ENCODE results near the gene NPC1L1.

NPC1L1 gene

GRCh38 chr7:44471850-44472249 lies 69.3 kb downstream of the NPC1L1 start:
- DNase-seq (ENCODE audit: low spot score), result no peak

DNA sequence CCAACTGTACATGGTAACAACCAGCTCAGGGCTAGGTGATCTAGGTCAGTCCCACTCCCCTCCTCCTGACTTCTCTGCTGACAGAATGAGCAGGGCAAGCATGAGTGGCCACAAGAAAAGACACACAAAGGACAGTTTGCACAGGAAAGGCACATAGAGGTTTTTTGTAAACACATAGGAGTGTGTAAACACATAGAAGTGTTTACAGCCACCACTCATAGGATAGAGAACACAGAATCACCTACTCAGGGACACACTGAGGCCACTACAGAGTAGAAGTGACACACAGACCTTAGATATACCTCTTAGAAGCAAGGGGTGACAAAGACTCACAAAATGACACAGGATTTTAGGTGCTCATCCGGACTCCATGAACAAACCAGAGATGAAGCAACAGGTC lies 69.7 kb downstream of the NPC1L1 start:
- no peak for DNase-seq (ENCODE audit: low spot score)

- no peak for DNase-seq (ENCODE audit: low spot score)
Measured at GRCh38 chr7:44470628-44471245, 70.4 kb downstream of the NPC1L1 start.

DNA sequence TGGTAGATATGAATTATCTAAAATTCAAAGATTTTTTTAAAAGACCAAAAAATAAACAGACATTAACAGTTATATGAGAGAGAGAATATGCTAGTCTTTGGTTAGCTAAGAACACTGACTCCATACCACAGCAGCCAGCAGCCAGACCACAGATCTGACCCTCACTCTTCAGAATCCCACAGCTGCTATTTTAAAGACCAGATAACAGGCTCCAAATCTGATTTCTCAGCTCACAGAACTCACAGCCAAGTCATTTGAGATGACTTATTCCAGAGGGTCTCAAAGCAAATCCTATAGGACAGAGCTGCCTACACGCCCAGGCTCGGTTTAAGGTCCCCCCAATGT lies 71.0 kb downstream of the NPC1L1 start:
- DNase-seq (ENCODE audit: low spot score), result no peak

DNA sequence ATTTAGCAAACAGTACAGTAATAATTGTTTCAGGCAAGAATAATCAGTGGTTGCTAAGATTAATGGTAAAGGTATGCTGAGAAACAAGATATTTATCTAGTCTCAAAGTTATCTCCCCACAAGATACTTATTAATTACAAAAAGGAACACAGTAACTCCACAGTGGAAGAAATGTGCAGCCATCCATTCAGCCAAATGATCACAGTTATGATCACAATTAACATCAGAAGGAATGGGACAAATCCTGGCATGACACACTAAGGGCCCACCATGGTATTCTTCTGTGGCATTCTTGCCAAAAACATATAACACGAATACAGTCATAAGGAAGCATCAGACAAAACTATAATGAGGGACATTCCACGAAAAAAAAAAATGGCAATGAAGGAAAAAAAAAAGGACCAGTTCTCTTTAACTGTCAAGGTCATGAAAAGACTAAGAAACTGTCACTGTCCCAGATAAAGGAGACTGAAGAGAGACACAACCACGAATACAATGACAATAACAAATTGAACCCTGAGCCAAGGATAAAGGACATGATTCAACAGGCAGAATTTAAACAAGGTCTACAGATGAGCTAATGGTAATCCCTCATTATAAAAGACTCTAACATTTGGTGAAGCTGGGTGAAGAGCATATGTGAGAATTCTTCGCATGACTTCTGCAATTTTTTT lies 71.5 kb downstream of the NPC1L1 start:
- no peak for DNase-seq (ENCODE audit: low spot score)

DNA sequence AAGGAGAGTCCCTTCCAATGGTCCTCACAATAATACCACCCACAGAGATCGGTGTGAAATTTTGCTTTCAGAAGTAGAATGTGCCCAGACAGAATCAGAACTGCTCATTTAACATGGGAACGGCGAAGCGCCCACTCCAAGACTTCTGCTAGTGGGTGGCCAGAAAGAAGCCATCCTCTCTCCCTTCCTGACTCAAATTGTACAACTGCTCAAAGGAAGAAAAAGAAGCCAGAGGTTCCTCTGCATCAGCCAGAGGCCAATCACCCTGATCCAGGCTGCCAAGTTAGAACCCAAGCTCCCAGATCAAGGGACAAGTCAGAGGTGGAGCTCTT lies 73.9 kb downstream of the NPC1L1 start:
- no peak for DNase-seq (ENCODE audit: low spot score)

GRCh38 chr7:44466300-44467216 lies 74.6 kb downstream of the NPC1L1 start:
- DNase-seq (ENCODE audit: low spot score), result no peak

- no peak for DNase-seq (ENCODE audit: low spot score)
Measured at GRCh38 chr7:44465490-44465889, 75.6 kb downstream of the NPC1L1 start.

DNA sequence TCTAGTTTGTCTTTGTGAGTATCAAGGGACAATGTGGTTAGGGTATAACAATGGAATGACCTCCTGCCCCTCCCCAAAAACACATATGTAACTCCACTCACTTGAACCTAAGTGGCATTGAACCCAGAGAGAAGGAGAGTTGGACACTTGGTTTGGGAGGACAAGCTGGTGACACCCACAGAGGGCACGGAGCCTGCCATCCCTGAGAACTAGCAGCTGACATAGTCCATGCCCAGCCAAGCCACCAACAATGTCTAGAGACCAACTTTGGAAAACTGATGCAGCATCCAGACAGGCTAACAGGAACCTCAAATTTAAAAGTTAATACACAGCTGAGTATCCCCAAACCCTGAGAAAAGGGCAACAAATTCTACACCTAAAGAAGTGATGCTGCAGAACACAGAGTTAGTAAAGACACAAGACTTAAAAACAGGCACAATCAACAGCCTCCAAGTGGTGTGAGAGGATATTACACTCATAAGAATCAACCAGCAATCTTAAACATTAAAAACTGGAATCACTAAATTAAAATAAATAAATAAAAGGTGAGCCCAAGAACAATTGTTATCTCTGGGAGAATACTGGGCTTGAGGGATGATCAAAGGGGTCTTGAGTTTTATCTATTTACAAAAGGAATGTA lies 77.8 kb downstream of the NPC1L1 start:
- no peak for DNase-seq (ENCODE audit: low spot score)

All from putamen (tissue), 1 donor.